Neural progenitor cell (in vitro differentiated cells): ENCODE measurements around the gene GPR158. TPM values are rescaled to one million over a fixed set of nuclear protein-coding genes. Genes with fewer than 3 reads are reported as not detected.
"Not testable (repeated sequence)": the region's sequence is repeated elsewhere in the genome, so short reads cannot be mapped to it uniquely, and the experiment has no call there.

Source experiments
- DNase-seq: peaks from one replicate; pipeline ENCODE4 v3.0.0-alpha.2; 2016; ENCODE audit warnings: low spot score
- H2AFZ ChIP-seq: fragments of 200-600 bp; sonication (generic); replicated peaks from 2 replicates; pipeline ENCODE4 v1.6.1; 2016; ENCODE audit warnings: antibody characterized with exemption
- H3F3A ChIP-seq: fragments of 200-600 bp; sonication (generic); 2 replicates; pipeline ENCODE4 v1.6.1; 2016; ENCODE audit warnings: antibody characterized with exemption, low read depth
- H3K27ac ChIP-seq: fragments of 200-600 bp; sonication (generic); 2 replicates; pipeline ENCODE4 v1.5.1; 2016; ENCODE audit warnings: mild to moderate bottlenecking
- H3K27me3 ChIP-seq: fragments of 200-600 bp; sonication (generic); 2 replicates; pipeline ENCODE4 v1.6.1; 2016; ENCODE audit warnings: mild to moderate bottlenecking, moderate library complexity
- H3K36me3 ChIP-seq: fragments of 200-600 bp; sonication (generic); 2 replicates; pipeline ENCODE4 v1.5.1; 2016
- H3K4me1 ChIP-seq: fragments of 200-600 bp; sonication (generic); 2 replicates; pipeline ENCODE4 v1.6.1; 2016; ENCODE audit warnings: mixed run types
- H3K4me2 ChIP-seq: fragments of 200-600 bp; sonication (generic); 2 replicates; pipeline ENCODE4 v1.6.1; 2016
- H3K4me3 ChIP-seq: fragments of 200-600 bp; sonication (generic); 2 replicates; pipeline ENCODE4 v1.5.1; 2016
- H3K79me2 ChIP-seq: fragments of 200-600 bp; sonication (generic); 2 replicates; pipeline ENCODE4 v1.6.1; 2016; ENCODE audit warnings: low read depth
- H3K9ac ChIP-seq: fragments of 200-600 bp; sonication (generic); 2 replicates; pipeline ENCODE4 v1.6.1; 2016
- H3K9me3 ChIP-seq: fragments of 200-600 bp; sonication (generic); 2 replicates; pipeline ENCODE4 v1.5.1; 2016; ENCODE audit warnings: low read depth
- H4K20me1 ChIP-seq: fragments of 200-600 bp; sonication (generic); 2 replicates; pipeline ENCODE4 v1.6.1; 2016; ENCODE audit warnings: low read depth
- H3K27ac Mint-ChIP-seq: 3 replicates; pipeline ENCODE4 v1.8.0; 2021; ENCODE audit warnings: mixed read lengths
- H3K27me3 Mint-ChIP-seq: 2 replicates; pipeline ENCODE4 v1.8.0; 2022; ENCODE audit warnings: low read depth, mild to moderate bottlenecking, inconsistent platforms, moderate library complexity, mixed read lengths; ENCODE audit not compliant: insufficient read depth
- H3K36me3 Mint-ChIP-seq: 3 replicates; pipeline ENCODE4 v1.8.0; 2021; ENCODE audit warnings: mixed read lengths
- H3K4me1 Mint-ChIP-seq: 3 replicates; pipeline ENCODE4 v1.8.0; 2021; ENCODE audit warnings: mixed read lengths
- H3K4me3 Mint-ChIP-seq: 3 replicates; pipeline ENCODE4 v1.8.0; 2021; ENCODE audit warnings: mild to moderate bottlenecking, moderate library complexity, mixed read lengths
- H3K9me3 Mint-ChIP-seq: 3 replicates; pipeline ENCODE4 v1.8.0; 2020; ENCODE audit warnings: mixed read lengths
- EZH2 ChIP-seq: fragments of 200-600 bp; sonication (generic); IDR thresholded peaks from 2 replicates; pipeline ENCODE4 v1.6.1; 2017; ENCODE audit warnings: antibody characterized with exemption, mild to moderate bottlenecking, moderate library complexity
- EZH2phosphoT487 ChIP-seq: fragments of 200-600 bp; sonication (generic); IDR thresholded peaks from 2 replicates; pipeline ENCODE4 v1.6.1; 2017; ENCODE audit warnings: antibody characterized with exemption
- total RNA-seq: library from RNA; depleted of rRNA; stranded (reverse); fragments of >200 nt; gene quantifications from 2 replicates; pipeline ENCODE4 v1.2.3, GENCODE V29; 2015; ENCODE audit warnings: low replicate concordance
- TF ChIP-seq, protein P1 (sequence below): fragments of 200-600 bp; sonication (generic); IDR thresholded peaks from 2 replicates; pipeline ENCODE4 v1.5.1; 2017; ENCODE audit warnings: antibody characterized with exemption, mild to moderate bottlenecking

GPR158 gene
- total RNA-seq, 1 donor from 2014 or later: 0.39 TPM

DNA sequence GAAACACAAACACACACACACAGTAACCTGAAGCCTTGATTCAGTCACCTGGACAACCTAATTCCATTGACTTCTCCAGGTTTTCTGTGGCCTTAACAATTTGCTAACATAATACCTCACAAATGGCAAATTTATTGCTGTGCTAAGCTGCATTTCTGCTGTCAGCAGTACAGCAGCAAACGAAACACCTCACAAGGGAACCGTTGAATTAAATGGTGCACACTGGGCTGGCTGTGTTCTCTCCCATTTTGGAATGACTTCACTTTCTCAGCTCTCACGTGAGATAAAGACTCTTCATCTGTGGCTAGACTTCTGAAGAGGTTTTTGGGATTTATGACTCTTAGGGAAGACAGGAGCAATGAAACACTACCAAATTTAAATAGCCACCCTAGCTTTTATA lies 152.5 kb downstream of the GPR158 start:
- no peaks in the 10 kb centered on the region for H3K9me3 Mint-ChIP-seq
- TF ChIP-seq EZH2 (no peak), EZH2phosphoT487 (no peak)
- TF ChIP-seq, protein P1, sequence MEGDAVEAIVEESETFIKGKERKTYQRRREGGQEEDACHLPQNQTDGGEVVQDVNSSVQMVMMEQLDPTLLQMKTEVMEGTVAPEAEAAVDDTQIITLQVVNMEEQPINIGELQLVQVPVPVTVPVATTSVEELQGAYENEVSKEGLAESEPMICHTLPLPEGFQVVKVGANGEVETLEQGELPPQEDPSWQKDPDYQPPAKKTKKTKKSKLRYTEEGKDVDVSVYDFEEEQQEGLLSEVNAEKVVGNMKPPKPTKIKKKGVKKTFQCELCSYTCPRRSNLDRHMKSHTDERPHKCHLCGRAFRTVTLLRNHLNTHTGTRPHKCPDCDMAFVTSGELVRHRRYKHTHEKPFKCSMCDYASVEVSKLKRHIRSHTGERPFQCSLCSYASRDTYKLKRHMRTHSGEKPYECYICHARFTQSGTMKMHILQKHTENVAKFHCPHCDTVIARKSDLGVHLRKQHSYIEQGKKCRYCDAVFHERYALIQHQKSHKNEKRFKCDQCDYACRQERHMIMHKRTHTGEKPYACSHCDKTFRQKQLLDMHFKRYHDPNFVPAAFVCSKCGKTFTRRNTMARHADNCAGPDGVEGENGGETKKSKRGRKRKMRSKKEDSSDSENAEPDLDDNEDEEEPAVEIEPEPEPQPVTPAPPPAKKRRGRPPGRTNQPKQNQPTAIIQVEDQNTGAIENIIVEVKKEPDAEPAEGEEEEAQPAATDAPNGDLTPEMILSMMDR: no peak
- H3K27ac Mint-ChIP-seq: no peak overlapping the region
- Histone ChIP-seq H3K4me2 (no peak overlapping the region), H2AFZ (no peak overlapping the region), H3K9ac (no peak overlapping the region), H3K4me3 (no peak overlapping the region), H3K27me3 (no peaks in the 10 kb centered on the region), H3K9me3 (no peaks in the 10 kb centered on the region), H3K36me3 (no peaks in the 10 kb centered on the region), H3K27ac (no peak overlapping the region), H3F3A (no peaks in the 10 kb centered on the region), H3K4me1 (no peaks in the 10 kb centered on the region), H3K79me2 (no peaks in the 10 kb centered on the region), H4K20me1 (no peaks in the 10 kb centered on the region)
- H3K27me3 Mint-ChIP-seq: peaks cover 2% of the 10 kb centered on the region
- DNase-seq: no peak
- H3K4me3 Mint-ChIP-seq: no peak overlapping the region
- H3K4me1 Mint-ChIP-seq: no peaks in the 10 kb centered on the region
- no peaks in the 10 kb centered on the region for H3K36me3 Mint-ChIP-seq

- Histone ChIP-seq H3F3A (no peaks in the 10 kb centered on the region), H3K27ac (no peak overlapping the region), H3K9me3 (no peaks in the 10 kb centered on the region), H2AFZ (no peak overlapping the region), H3K9ac (no peak overlapping the region), H3K27me3 (no peaks in the 10 kb centered on the region), H4K20me1 (no peaks in the 10 kb centered on the region), H3K79me2 (no peaks in the 10 kb centered on the region), H3K4me3 (no peak overlapping the region), H3K4me2 (no peak overlapping the region), H3K4me1 (no peaks in the 10 kb centered on the region), H3K36me3 (no peaks in the 10 kb centered on the region)
- no peak for DNase-seq
- Mint-ChIP-seq H3K4me1 (no peaks in the 10 kb centered on the region), H3K27me3 (peaks cover under 1% of the 10 kb centered on the region), H3K4me3 (no peak overlapping the region), H3K9me3 (no peaks in the 10 kb centered on the region), H3K27ac (no peak overlapping the region), H3K36me3 (no peaks in the 10 kb centered on the region)
- TF ChIP-seq EZH2phosphoT487 (no peak), EZH2 (no peak)
- TF ChIP-seq, protein P1: no peak
Observed at GRCh38 chr10:25328361-25328760, 153.6 kb downstream of the GPR158 start.

DNA sequence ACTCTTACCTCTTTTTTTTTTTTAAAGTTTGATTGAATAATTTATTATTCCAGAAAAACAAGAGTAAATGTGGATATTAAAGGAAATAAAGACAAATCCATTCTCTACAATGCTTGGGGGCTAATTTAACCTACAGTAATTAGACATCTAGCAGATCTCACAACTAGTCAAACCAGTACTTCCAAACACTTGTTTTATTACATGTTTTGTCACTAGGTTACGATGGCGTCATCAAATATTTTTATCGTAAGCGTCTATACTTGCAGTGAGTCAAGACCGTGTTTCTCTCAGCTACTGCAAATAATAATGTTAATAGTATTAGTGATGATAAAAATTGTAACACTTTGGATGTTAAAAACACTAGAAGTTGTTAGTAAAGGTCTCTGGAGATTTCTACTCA lies 154.8 kb downstream of the GPR158 start:
- not testable (repeated sequence) for H3K27me3 ChIP-seq, H3K9me3 ChIP-seq, H3K27ac ChIP-seq, H2AFZ ChIP-seq, H3K27ac Mint-ChIP-seq, H3K4me2 ChIP-seq, H3K36me3 ChIP-seq, H4K20me1 ChIP-seq, H3K9me3 Mint-ChIP-seq, H3K4me3 Mint-ChIP-seq, H3K79me2 ChIP-seq, H3K4me1 ChIP-seq, H3K9ac ChIP-seq, H3K4me1 Mint-ChIP-seq, H3F3A ChIP-seq, DNase-seq, H3K4me3 ChIP-seq, H3K36me3 Mint-ChIP-seq, H3K27me3 Mint-ChIP-seq

GRCh38 chr10:25334445-25334844 lies 159.6 kb downstream of the GPR158 start:
- H3F3A ChIP-seq: no peaks in the 10 kb centered on the region
- no peak for TF ChIP-seq EZH2phosphoT487
- TF ChIP-seq EZH2: no peak
- TF ChIP-seq, protein P1: no peak
- Mint-ChIP-seq H3K36me3 (no peaks in the 10 kb centered on the region), H3K9me3 (no peaks in the 10 kb centered on the region), H3K4me3 (no peak overlapping the region), H3K27me3 (no peaks in the 10 kb centered on the region), H3K27ac (no peak overlapping the region), H3K4me1 (no peaks in the 10 kb centered on the region)
- no peaks in the 10 kb centered on the region for H3K27me3 ChIP-seq
- no peak overlapping the region for H3K4me3 ChIP-seq
- no peaks in the 10 kb centered on the region for H3K9me3 ChIP-seq
- H3K9ac ChIP-seq: no peak overlapping the region
- no peak overlapping the region for H3K27ac ChIP-seq
- no peaks in the 10 kb centered on the region for H3K79me2 ChIP-seq
- no peak overlapping the region for H2AFZ ChIP-seq
- H3K36me3 ChIP-seq: no peaks in the 10 kb centered on the region
- H3K4me2 ChIP-seq: no peak overlapping the region
- H3K4me1 ChIP-seq: no peaks in the 10 kb centered on the region
- no peaks in the 10 kb centered on the region for H4K20me1 ChIP-seq
- no peak for DNase-seq
